Breast epithelium (tissue), 3 donors: ENCODE data around the gene PNPLA7.

ENCODE experiments used
- CTCF ChIP-seq, 3 donors: fragments of 450-650 bp; IDR thresholded peaks; one replicate each; pipeline ENCODE4 v1.5.1; 2016 to 2017; ENCODE audit warnings: antibody characterized with exemption in 3 of 3, mild to moderate bottlenecking in 3 of 3, moderate library complexity in 3 of 3
- POLR2A ChIP-seq: fragments of 450-650 bp; IDR thresholded peaks from one replicate; pipeline ENCODE4 v1.6.1; 2016; ENCODE audit warnings: antibody characterized with exemption, mild to moderate bottlenecking, moderate library complexity

- no peak for TF ChIP-seq CTCF (IDR thresholded peaks at IDR 0.05)
- TF ChIP-seq POLR2A, result no peak
Measured at GRCh38 chr9:137530331-137530730, 19.9 kb downstream of the PNPLA7 start.
